H9 (cell line): ENCODE measurements around the gene PPP1R14C. TPM values are rescaled to one million over a fixed set of nuclear protein-coding genes. Genes with fewer than 3 reads are reported as not detected.

Source experiments
- DNase-seq: peaks from one replicate; pipeline ENCODE4 v3.0.0-alpha.2; 2017
- H2AFZ ChIP-seq: one replicate; pipeline ENCODE4 v1.6.1; 2013; ENCODE audit warnings: mild to moderate bottlenecking, low read length, control low read depth, moderate library complexity
- H2AK5ac ChIP-seq: 2 replicates; pipeline ENCODE4 v1.6.1; 2013; ENCODE audit warnings: low read length, control low read depth, mixed read lengths; ENCODE audit not compliant: insufficient read length
- H2BK120ac ChIP-seq: one replicate; pipeline ENCODE4 v1.6.1; 2013; ENCODE audit warnings: low read depth, mild to moderate bottlenecking, low read length, control low read depth, inconsistent platforms; ENCODE audit not compliant: poor library complexity, severe bottlenecking
- H2BK12ac ChIP-seq: 2 replicates; pipeline ENCODE4 v1.6.1; 2013; ENCODE audit warnings: low read length, control low read depth, mixed read lengths, low read depth; ENCODE audit not compliant: insufficient read length
- H2BK15ac ChIP-seq: 2 replicates; pipeline ENCODE4 v1.6.1; 2013; ENCODE audit warnings: low read depth, low read length, control low read depth
- H2BK20ac ChIP-seq: one replicate; pipeline ENCODE4 v1.6.1; 2013; ENCODE audit warnings: low read depth, mild to moderate bottlenecking, low read length, control low read depth, inconsistent platforms; ENCODE audit not compliant: poor library complexity, severe bottlenecking
- H2BK5ac ChIP-seq: 2 replicates; pipeline ENCODE4 v1.6.1; 2013; ENCODE audit warnings: low read length, control low read depth, mixed read lengths; ENCODE audit not compliant: insufficient read length
- H3K14ac ChIP-seq: 2 replicates; pipeline ENCODE4 v1.6.1; 2013; ENCODE audit warnings: low read length, control low read depth; ENCODE audit not compliant: insufficient read depth
- H3K18ac ChIP-seq: 2 replicates; pipeline ENCODE4 v1.6.1; 2013; ENCODE audit warnings: low read depth, mild to moderate bottlenecking, mixed read lengths, low read length, control low read depth; ENCODE audit not compliant: insufficient read length
- H3K23ac ChIP-seq: 2 replicates; pipeline ENCODE4 v1.6.1; 2013; ENCODE audit warnings: low read length, control low read depth, mixed read lengths, low read depth; ENCODE audit not compliant: insufficient read length
- H3K23me2 ChIP-seq: 2 replicates; pipeline ENCODE4 v1.6.1; 2013; ENCODE audit warnings: low read depth, mild to moderate bottlenecking, mixed read lengths, low read length, control low read depth; ENCODE audit not compliant: insufficient read length, poor library complexity, severe bottlenecking
- H3K27ac ChIP-seq: 2 replicates; pipeline ENCODE4 v1.5.1; 2013; ENCODE audit warnings: low read length, control low read depth, mixed read lengths, low read depth; ENCODE audit not compliant: insufficient read length
- H3K27me3 ChIP-seq: 2 replicates; pipeline ENCODE4 v1.6.1; 2013; ENCODE audit warnings: low read length, control low read depth, inconsistent platforms; ENCODE audit not compliant: insufficient read depth
- H3K4ac ChIP-seq: 2 replicates; pipeline ENCODE4 v1.6.1; 2013; ENCODE audit warnings: low read depth, mild to moderate bottlenecking, control low read depth, inconsistent platforms, low read length, moderate library complexity
- H3K4me1 ChIP-seq: 2 replicates; pipeline ENCODE4 v1.6.1; 2013; ENCODE audit warnings: low read length, control low read depth, inconsistent platforms; ENCODE audit not compliant: insufficient read depth
- H3K4me2 ChIP-seq: 2 replicates; pipeline ENCODE4 v1.6.1; 2013; ENCODE audit warnings: low read length, control low read depth, mixed read lengths; ENCODE audit not compliant: insufficient read length, insufficient read depth
- H3K56ac ChIP-seq: 2 replicates; pipeline ENCODE4 v1.6.1; 2013; ENCODE audit warnings: low read depth, mild to moderate bottlenecking, mixed read lengths, low read length, control low read depth; ENCODE audit not compliant: insufficient read length
- H3K79me1 ChIP-seq: 2 replicates; pipeline ENCODE4 v1.6.1; 2013; ENCODE audit warnings: low read depth, mild to moderate bottlenecking, moderate library complexity, low read length, control low read depth, inconsistent platforms; ENCODE audit not compliant: insufficient read depth, poor library complexity, severe bottlenecking
- H3K79me2 ChIP-seq: 2 replicates; pipeline ENCODE4 v1.6.1; 2013; ENCODE audit warnings: low read length, control low read depth, inconsistent platforms; ENCODE audit not compliant: insufficient read depth
- H3K9ac ChIP-seq: 2 replicates; pipeline ENCODE4 v1.6.1; 2013; ENCODE audit warnings: low read length, control low read depth, mixed read lengths; ENCODE audit not compliant: insufficient read length; ENCODE audit errors: extremely low read depth
- H3K9me3 ChIP-seq: one replicate; pipeline ENCODE4 v1.6.1; 2013; ENCODE audit warnings: low read depth, low read length, inconsistent platforms; ENCODE audit not compliant: control insufficient read depth
- H3T11ph ChIP-seq: one replicate; pipeline ENCODE4 v1.6.1; 2013; ENCODE audit warnings: mild to moderate bottlenecking, low read length, control low read depth, inconsistent platforms
- H4K20me1 ChIP-seq: one replicate; pipeline ENCODE4 v1.6.1; 2013; ENCODE audit not compliant: control insufficient read depth, insufficient read length, insufficient read depth
- H4K5ac ChIP-seq: 2 replicates; pipeline ENCODE4 v1.6.1; 2013; ENCODE audit warnings: low read depth, mild to moderate bottlenecking, mixed read lengths, low read length, control low read depth; ENCODE audit not compliant: insufficient read length
- H4K8ac ChIP-seq: replicated peaks from 2 replicates; pipeline ENCODE4 v1.6.1; 2013; ENCODE audit warnings: low read length, control low read depth, mixed read lengths, low read depth; ENCODE audit not compliant: insufficient read length
- H4K91ac ChIP-seq: 2 replicates; pipeline ENCODE4 v1.6.1; 2013; ENCODE audit warnings: low read depth, mild to moderate bottlenecking, moderate library complexity, mixed read lengths, low read length, control low read depth; ENCODE audit not compliant: insufficient read length
- H3K27ac Mint-ChIP-seq, 3 experiments: 2 replicates in 2 of 3; 3 replicates in 1 of 3; pipeline ENCODE4 v1.8.0; 2020 to 2021; ENCODE audit warnings: mixed read lengths in 3 of 3, mild to moderate bottlenecking in 1 of 3, moderate library complexity in 1 of 3
- H3K27me3 Mint-ChIP-seq: 2 replicates; pipeline ENCODE4 v1.8.0; 2021; ENCODE audit warnings: low read depth, mild to moderate bottlenecking, moderate library complexity, mixed read lengths
- H3K36me3 Mint-ChIP-seq, 3 experiments: 2 replicates in 2 of 3; 3 replicates in 1 of 3; pipeline ENCODE4 v1.8.0; 2020 to 2021; ENCODE audit warnings: low read depth in 3 of 3, mixed read lengths in 3 of 3; ENCODE audit not compliant: insufficient read depth in 1 of 3
- H3K4me1 Mint-ChIP-seq, 2 experiments: 2 replicates each; pipeline ENCODE4 v1.8.0; 2020; ENCODE audit warnings: mixed read lengths in 2 of 2
- H3K4me3 Mint-ChIP-seq, 2 experiments: 2 replicates in 1 of 2; 3 replicates in 1 of 2; pipeline ENCODE4 v1.8.0; 2020 to 2021; ENCODE audit warnings: mild to moderate bottlenecking in 2 of 2, mixed read lengths in 2 of 2, moderate library complexity in 1 of 2
- H3K9me3 Mint-ChIP-seq, 2 experiments: 2 replicates in 1 of 2; 3 replicates in 1 of 2; pipeline ENCODE4 v1.8.0; 2020; ENCODE audit warnings: mild to moderate bottlenecking in 2 of 2, mixed read lengths in 2 of 2, moderate library complexity in 1 of 2
- CTCF ChIP-seq: fragments of 200-600 bp; sonication (generic); conservative IDR thresholded peaks from 3 replicates; pipeline ENCODE4 v1.8.0; 2021; ENCODE audit warnings: antibody characterized with exemption, mild to moderate bottlenecking
- WGBS: extraction: QIAGEN DNeasy Blood & Tissue Kit; methylation state at CpG from one replicate; pipeline ENCODE4 v1.1.7; 2013; ENCODE audit warnings: missing lambda C conversion rate, low lambda C conversion rate, mixed read lengths; ENCODE audit not compliant: insufficient read length; ENCODE audit errors: extremely low coverage; 5-methylcytosine and 5-hydroxymethylcytosine counted together
- total RNA-seq: library from RNA; stranded (reverse); gene quantifications from 2 replicates; pipeline ENCODE4 v1.2.1, GENCODE V29; 2021

Gene PPP1R14C
- total RNA-seq, 1 experiment from 2014 or later: 0.37 TPM

GRCh38 chr6:150115769-150116168 lies 27.1 kb upstream of the PPP1R14C start:
- Histone ChIP-seq H3K27me3 (no peaks in the 10 kb centered on the region), H3T11ph (no peak overlapping the region), H2BK20ac (no peak overlapping the region), H3K4ac (no peak overlapping the region), H2AK5ac (no peak overlapping the region), H3K56ac (no peak overlapping the region), H3K14ac (no peak overlapping the region), H3K9me3 (no peaks in the 10 kb centered on the region), H4K5ac (no peak overlapping the region), H2BK120ac (no peak overlapping the region), H3K27ac (no peak overlapping the region), H4K20me1 (no peaks in the 10 kb centered on the region), H3K4me1 (no peaks in the 10 kb centered on the region; the same call in 1 of the 2 replicates), H3K9ac (no peak overlapping the region), H2AFZ (no peak overlapping the region), H4K8ac (no peak overlapping the region), H3K4me2 (no peak overlapping the region), H3K79me1 (no peaks in the 10 kb centered on the region), H3K23me2 (no peaks in the 10 kb centered on the region), H2BK15ac (no peak overlapping the region), H3K79me2 (no peaks in the 10 kb centered on the region), H3K23ac (no peak overlapping the region), H2BK12ac (no peak overlapping the region), H2BK5ac (no peak overlapping the region), H4K91ac (no peak overlapping the region), H3K18ac (no peak overlapping the region)
- WGBS: no CpG with 5 or more reads among the region's 25 CpGs
- peaks cover 0 to 5% (median 2%) of the 10 kb centered on the region in 3 experiments; a peak in 4 of 7 replicates for H3K36me3 Mint-ChIP-seq
- TF ChIP-seq CTCF: no peak
- peaks cover 8 to 9% of the 10 kb centered on the region in 2 experiments for H3K4me1 Mint-ChIP-seq
- peaks cover 6 to 7% of the 10 kb centered on the region in 2 experiments; a peak in 4 of 5 replicates for H3K9me3 Mint-ChIP-seq
- no peak for DNase-seq
- no peak overlapping the region for H3K4me3 Mint-ChIP-seq
- peaks cover 4% of the 10 kb centered on the region for H3K27me3 Mint-ChIP-seq
- no peak overlapping the region for H3K27ac Mint-ChIP-seq
